Activated CD8-positive, alpha-beta T cell treated with anti-CD3 and anti-CD28 coated beads for 36 hours (primary cell): ENCODE measurements around the gene SLC7A5. TPM values are rescaled to one million over a fixed set of nuclear protein-coding genes. Genes with fewer than 3 reads are reported as not detected.
"Not testable (repeated sequence)": the region's sequence is repeated elsewhere in the genome, so short reads cannot be mapped to it uniquely, and the experiment has no call there.

Experiments
- ATAC-seq: fragments of 200-7000 bp; cut with Tn5 transposase; one replicate; pipeline ENCODE4 v1.10.0; 2021; ENCODE audit warnings: mild to moderate bottlenecking, moderate library complexity
- CTCF ChIA-PET: fragments of 350-600 bp; sonication (Branson Sonifier 250); formaldehyde crosslinking; loops from one replicate; lab custom pipeline; 2021; ENCODE audit warnings: antibody characterized with exemption; lab: Charles Lee
- POLR2A ChIA-PET: fragments of 350-600 bp; sonication (Branson Sonifier 250); formaldehyde crosslinking; loops from one replicate; lab custom pipeline; 2021; ENCODE audit warnings: antibody characterized with exemption; lab: Charles Lee
- DNase-seq: peaks from one replicate; pipeline ENCODE4 v3.0.0-alpha.2; 2020
- H3K27ac Mint-ChIP-seq: one replicate; pipeline ENCODE4 v1.8.0; 2021; ENCODE audit warnings: mild to moderate bottlenecking, mixed read lengths
- H3K27me3 Mint-ChIP-seq: one replicate; pipeline ENCODE4 v1.8.0; 2021; ENCODE audit warnings: mixed read lengths
- H3K36me3 Mint-ChIP-seq: one replicate; pipeline ENCODE4 v1.8.0; 2021; ENCODE audit warnings: low read depth, mixed read lengths
- H3K4me1 Mint-ChIP-seq: one replicate; pipeline ENCODE4 v1.8.0; 2021; ENCODE audit warnings: low read depth, mixed read lengths
- H3K4me3 Mint-ChIP-seq: one replicate; pipeline ENCODE4 v1.8.0; 2021; ENCODE audit warnings: mild to moderate bottlenecking, moderate library complexity, mixed read lengths
- H3K9me3 Mint-ChIP-seq: one replicate; pipeline ENCODE4 v1.8.0; 2021; ENCODE audit warnings: mixed read lengths
- intact Hi-C: fragments of 100-400 bp; cut with micrococcal nuclease; formaldehyde crosslinking; loops from one replicate; pipeline ENCODE4 v1.10.0; 2022
- total RNA-seq, 2 experiments: library from RNA; stranded (reverse); gene quantifications; one replicate each; pipeline ENCODE4 v1.2.3, GENCODE V29; 2021
- TF ChIP-seq, protein P1 (sequence below): fragments of 200-600 bp; IDR thresholded peaks from one replicate; pipeline ENCODE4 v1.8.0; 2022; ENCODE audit warnings: antibody characterized with exemption, mild to moderate bottlenecking

SLC7A5 gene
- total RNA-seq, 2 experiments from 2014 or later: 230 to 236 TPM

DNA sequence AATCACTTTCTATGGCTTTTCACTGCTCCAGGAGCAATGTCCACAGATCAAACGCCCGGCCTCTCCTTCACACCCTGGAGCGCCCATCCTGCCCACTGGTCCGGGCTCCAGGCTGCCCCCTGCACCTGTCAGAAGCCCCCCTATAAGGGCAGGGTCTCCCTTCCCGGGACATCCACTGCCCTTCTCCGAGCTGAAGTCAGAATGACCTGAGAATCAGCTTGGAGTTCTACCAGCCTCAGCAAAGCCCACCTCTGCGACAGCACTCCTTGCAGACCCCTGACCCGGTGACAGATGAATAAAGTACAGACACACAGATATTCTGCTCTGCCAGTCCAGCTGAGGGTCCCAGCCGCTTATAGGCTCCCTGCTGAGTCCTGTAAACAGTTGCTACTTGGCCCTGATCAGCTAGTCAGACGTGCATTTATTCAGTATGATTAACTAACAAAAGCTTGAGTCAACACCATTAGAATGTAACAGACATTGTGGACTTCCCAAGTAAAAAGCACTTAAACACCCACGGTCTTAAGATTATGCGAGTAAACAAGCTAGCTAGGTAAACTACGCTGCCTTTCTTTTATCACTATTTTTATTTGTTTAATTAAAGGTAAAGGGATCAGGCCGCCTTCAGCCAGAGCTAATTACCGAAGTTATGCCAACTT, 4.8 kb downstream of the SLC7A5 start:
- peaks cover 47% of the 10 kb centered on the region for H3K4me1 Mint-ChIP-seq
- peaks cover 77% of the 10 kb centered on the region for H3K36me3 Mint-ChIP-seq
- CTCF ChIA-PET: interaction anchor here (9.6 to 13.0 kb wide), 2 partner anchors 15 to 84 kb away, joined by 178 to 305 read pairs; no protein-coding TSS in a partner anchor
- H3K9me3 Mint-ChIP-seq: no peaks in the 10 kb centered on the region
- H3K27ac Mint-ChIP-seq: peak overlapping the region; percentile 71
- TF ChIP-seq, protein P1, sequence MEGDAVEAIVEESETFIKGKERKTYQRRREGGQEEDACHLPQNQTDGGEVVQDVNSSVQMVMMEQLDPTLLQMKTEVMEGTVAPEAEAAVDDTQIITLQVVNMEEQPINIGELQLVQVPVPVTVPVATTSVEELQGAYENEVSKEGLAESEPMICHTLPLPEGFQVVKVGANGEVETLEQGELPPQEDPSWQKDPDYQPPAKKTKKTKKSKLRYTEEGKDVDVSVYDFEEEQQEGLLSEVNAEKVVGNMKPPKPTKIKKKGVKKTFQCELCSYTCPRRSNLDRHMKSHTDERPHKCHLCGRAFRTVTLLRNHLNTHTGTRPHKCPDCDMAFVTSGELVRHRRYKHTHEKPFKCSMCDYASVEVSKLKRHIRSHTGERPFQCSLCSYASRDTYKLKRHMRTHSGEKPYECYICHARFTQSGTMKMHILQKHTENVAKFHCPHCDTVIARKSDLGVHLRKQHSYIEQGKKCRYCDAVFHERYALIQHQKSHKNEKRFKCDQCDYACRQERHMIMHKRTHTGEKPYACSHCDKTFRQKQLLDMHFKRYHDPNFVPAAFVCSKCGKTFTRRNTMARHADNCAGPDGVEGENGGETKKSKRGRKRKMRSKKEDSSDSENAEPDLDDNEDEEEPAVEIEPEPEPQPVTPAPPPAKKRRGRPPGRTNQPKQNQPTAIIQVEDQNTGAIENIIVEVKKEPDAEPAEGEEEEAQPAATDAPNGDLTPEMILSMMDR: no peak
- POLR2A ChIA-PET: interaction anchor here (0.7 to 8.4 kb wide), 8 partner anchors 9 to 120 kb away, joined by 3 to 75 read pairs (median 5); no protein-coding TSS in a partner anchor
- no peak for ATAC-seq
- intact Hi-C loops: no loop called here
- DNase-seq: no peak
- H3K27me3 Mint-ChIP-seq: no peaks in the 10 kb centered on the region
- H3K4me3 Mint-ChIP-seq: peak overlapping the region; percentile 100

DNA sequence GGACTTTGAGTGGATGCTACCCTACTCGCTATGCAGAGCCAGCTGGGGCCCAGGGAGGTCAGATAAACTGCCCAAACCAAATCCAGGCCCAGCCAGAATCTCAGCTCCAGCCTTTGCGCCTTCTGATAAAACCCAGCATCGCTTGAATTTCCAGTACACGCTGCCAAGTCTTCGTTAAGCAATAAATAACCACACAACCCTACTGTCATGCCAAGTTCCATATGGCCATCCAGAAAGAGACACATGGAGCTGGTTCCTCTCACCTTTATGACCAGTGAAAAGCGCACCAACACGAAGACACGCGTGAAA, 6.0 kb downstream of the SLC7A5 start:
- CTCF ChIA-PET, H3K27me3 Mint-ChIP-seq, DNase-seq, intact Hi-C loops, H3K9me3 Mint-ChIP-seq, ATAC-seq: not testable (repeated sequence)
- POLR2A ChIA-PET: interaction anchor here (1.0 to 3.5 kb wide), 5 partner anchors 10 to 99 kb away, joined by 3 to 20 read pairs (median 3); no protein-coding TSS in a partner anchor
- Mint-ChIP-seq H3K36me3 (peaks cover 80% of the 10 kb centered on the region), H3K27ac (peak overlapping the region; percentile 59), H3K4me1 (peaks cover 59% of the 10 kb centered on the region), H3K4me3 (peak overlapping the region; percentile 50)

DNA sequence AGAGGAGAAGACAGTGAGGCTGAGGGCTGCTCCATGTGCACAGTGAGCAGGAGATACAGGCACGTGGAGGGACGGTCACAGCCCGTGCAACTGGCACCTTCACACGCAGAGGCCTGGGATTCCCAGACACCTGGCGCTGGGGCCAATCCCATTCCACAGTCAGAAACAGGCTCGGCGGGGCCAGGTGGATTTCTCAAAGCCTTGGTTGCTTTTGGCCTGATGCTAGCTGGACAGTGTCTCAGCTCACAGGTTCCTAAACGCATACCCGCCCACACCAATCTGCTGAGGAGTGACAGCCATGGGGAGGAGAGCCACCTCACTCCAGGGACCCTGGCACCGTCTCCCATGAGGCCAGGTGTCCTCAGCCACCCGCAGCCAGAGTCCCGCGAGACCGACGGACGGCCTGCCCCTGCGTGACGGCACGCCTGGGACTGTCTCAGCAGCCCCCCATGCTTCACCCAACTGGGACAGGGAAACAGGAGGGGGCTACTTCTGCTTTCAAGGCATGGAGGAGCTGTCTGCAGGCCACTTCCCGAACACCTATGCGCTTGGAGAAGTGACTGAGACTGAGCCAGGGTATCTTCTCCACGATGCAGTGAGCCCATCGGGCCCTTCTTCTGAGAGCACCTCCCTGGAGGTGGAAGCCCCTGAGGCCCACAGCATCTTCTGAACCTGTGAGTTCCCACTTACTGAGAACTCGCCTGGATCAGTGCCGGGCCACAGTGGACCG, 6.5 kb downstream of the SLC7A5 start:
- Mint-ChIP-seq H3K4me1 (peaks cover 64% of the 10 kb centered on the region), H3K4me3 (peak overlapping the region; percentile 50), H3K36me3 (peaks cover 80% of the 10 kb centered on the region), H3K27ac (peak overlapping the region; percentile 59)
- ATAC-seq, CTCF ChIA-PET, H3K27me3 Mint-ChIP-seq, H3K9me3 Mint-ChIP-seq, intact Hi-C loops, DNase-seq: not testable (repeated sequence)
- POLR2A ChIA-PET: interaction anchor here (1.0 to 1.6 kb wide), 4 partner anchors 10 to 99 kb away, joined by 3 to 4 read pairs (median 3); no protein-coding TSS in a partner anchor

DNA sequence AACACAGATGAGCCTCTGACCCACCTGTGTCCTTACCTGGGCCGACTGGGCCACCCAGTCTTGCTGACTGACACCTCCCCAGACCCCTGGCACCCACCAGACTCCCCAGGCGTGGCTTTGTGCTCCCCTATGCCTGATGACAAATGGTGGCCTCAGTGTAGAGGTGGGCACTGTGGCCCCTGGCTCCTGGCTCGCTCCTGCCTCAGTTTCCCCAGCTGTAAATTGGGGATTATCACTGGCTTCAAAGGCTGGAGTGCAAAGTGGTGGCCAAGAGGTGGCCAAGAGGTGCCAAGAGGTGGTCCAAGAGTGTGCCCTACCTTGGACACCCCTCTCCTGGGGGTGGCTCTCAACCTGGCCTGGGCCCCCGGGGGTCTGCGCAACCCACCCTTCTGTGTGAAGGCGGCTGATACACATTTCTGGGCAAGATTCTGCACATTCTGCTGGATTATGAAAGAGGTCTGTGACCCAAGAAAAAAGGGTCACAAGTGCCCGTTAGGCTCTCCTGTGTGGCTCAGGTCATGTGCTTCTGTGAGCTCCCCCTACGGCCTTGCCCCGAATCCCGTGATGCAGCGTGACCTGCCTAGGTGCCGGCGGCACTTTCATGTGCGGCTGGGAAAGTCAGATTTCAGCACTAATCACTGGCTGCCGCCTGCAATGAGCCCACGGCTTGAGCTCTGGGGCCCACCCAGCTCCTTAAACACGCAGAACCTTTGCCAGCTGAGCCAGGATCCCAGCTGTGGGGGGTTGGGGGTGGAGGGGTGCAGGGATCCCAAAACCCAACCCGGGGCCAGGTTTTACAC, 7.8 kb downstream of the SLC7A5 start:
- H3K27me3 Mint-ChIP-seq, H3K27ac Mint-ChIP-seq, H3K9me3 Mint-ChIP-seq, DNase-seq, ATAC-seq, intact Hi-C loops: not testable (repeated sequence)
- peak overlapping the region; percentile 24 for H3K4me3 Mint-ChIP-seq
- H3K4me1 Mint-ChIP-seq: peaks cover 76% of the 10 kb centered on the region
- ChIA-PET CTCF (interaction anchor here (3.0 kb wide), 1 partner anchor 12 kb away, joined by 16 read pairs; no protein-coding TSS in a partner anchor), POLR2A (interaction anchor here (1.0 to 1.5 kb wide), 2 partner anchors 28 to 83 kb away, joined by 3 read pairs; no protein-coding TSS in a partner anchor)
- peaks cover 79% of the 10 kb centered on the region for H3K36me3 Mint-ChIP-seq

DNA sequence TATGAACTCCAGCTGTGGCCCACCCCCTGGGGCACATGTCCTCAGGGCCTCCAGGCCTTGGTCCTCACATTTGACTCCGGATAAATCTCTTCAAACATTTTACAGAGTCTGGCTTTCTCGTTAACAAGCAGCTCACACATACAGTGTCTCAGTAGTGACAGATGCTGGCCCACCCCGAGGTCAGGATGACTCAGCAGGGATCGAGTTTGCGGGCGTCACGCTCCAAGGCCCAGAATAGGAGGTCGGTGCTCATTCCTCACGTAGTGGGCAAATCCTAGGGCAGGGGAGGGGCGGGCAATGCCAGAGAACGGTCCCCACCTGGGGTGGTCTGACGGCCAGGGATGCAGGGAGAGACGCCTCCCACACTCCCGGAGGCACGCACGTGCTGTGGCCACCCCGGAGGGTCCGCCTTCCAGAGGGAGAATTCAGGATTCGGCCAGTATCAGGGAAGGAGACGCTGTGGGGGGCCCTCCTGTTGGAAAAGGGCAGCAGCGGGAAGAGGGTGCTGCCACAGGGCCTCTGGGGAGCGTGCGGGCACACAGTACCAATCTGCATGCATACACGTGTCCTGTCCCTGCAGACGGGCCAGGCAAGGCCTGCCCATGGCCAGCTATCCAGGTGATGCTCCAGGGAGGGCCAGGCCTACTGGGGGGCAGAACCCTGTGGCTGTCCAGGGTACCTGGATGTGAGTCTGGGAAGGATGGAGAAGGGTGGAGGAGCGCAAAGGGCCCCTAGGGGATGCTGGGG, 8.6 kb downstream of the SLC7A5 start:
- Mint-ChIP-seq H3K4me3 (peak overlapping the region; percentile 56), H3K27ac (peak overlapping the region; percentile 82), H3K36me3 (peaks cover 76% of the 10 kb centered on the region), H3K27me3 (no peaks in the 10 kb centered on the region), H3K9me3 (no peaks in the 10 kb centered on the region), H3K4me1 (peaks cover 76% of the 10 kb centered on the region)
- peak; percentile 17 for ATAC-seq
- no peak for DNase-seq
- ChIA-PET POLR2A (interaction anchor here (1.0 to 1.5 kb wide), 3 partner anchors 7 to 82 kb away, joined by 3 to 6 read pairs (median 3); no protein-coding TSS in a partner anchor), CTCF (interaction anchor here (1.7 to 3.0 kb wide), 2 partner anchors 11 to 82 kb away, joined by 11 to 16 read pairs; no protein-coding TSS in a partner anchor)
- intact Hi-C loops: no loop called here
- TF ChIP-seq, protein P1: no peak

DNA sequence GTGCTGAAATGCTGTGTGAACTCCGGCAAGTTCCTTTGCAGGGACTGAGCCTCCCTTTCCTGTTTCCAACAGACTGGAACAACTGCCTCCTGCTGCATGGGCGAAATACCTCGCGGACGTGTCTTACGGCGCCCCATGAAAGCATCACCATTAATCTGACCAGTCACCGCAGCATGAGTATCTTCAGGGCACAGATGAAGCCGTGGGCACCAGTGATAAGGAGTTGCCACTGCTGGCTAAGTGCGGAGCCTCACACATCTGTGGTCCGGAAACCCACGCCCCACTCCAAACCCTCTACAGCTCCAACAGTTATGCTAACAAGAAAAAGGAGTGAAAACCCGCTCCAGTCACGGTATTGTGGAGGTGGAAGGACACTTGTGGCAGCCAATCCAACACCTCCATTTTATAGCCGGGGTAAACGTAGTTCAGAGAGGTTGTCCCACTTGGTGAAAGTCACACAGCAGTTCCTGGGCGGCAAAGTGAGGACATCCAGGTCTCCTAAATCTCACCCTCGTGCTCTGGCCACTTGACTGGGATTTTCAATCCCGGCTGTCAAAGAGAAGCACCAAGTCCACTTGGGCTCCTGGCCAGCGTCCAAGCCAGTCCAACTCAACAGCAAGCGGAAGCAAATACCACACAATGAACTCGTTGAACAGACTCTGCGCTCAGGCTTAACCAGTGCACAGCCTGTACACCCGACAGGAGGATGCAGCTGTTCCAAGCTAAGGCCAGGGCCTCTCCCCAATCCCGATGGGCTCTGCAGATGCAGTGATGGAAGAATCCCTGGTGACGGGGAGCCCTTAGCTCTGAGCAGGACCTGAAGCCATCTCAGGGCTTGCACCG, 10.9 kb downstream of the SLC7A5 start:
- not testable (repeated sequence) for H3K9me3 Mint-ChIP-seq, DNase-seq, ATAC-seq, H3K27me3 Mint-ChIP-seq
- intact Hi-C loops: loop anchor here (10.0 kb wide), 1 partner anchor 364 kb away; the partner anchor contains the start of gene ZCCHC14
- Mint-ChIP-seq H3K4me1 (peaks cover 80% of the 10 kb centered on the region), H3K4me3 (peak overlapping the region; percentile 19), H3K27ac (peak overlapping the region; percentile 93), H3K36me3 (peaks cover 70% of the 10 kb centered on the region)
- CTCF ChIA-PET: interaction anchor here (1.0 to 3.0 kb wide), 3 partner anchors 9 to 79 kb away, joined by 3 to 16 read pairs (median 12); no protein-coding TSS in a partner anchor
- POLR2A ChIA-PET: interaction anchor here (0.9 to 2.1 kb wide), 2 partner anchors 11 to 12 kb away, joined by 3 to 8 read pairs; partner anchors contain the start of gene SLC7A5
